Neuronal stem cell (in vitro differentiated cells): ENCODE results near the gene HS3ST4.

Experiments used
- DNase-seq: peaks from one replicate; pipeline ENCODE4 v3.0.0-alpha.2; 2013; ENCODE audit warnings: low spot score
- H2AFZ ChIP-seq: one replicate; pipeline ENCODE4 v1.6.1; 2013; ENCODE audit warnings: mild to moderate bottlenecking, low read length, inconsistent platforms
- H2AK5ac ChIP-seq: 2 replicates; pipeline ENCODE4 v1.6.1; 2013; ENCODE audit warnings: low read depth, mild to moderate bottlenecking, inconsistent platforms, low read length, moderate library complexity, mixed read lengths
- H2BK120ac ChIP-seq: 2 replicates; pipeline ENCODE4 v1.6.1; 2013; ENCODE audit warnings: low read depth, mild to moderate bottlenecking, inconsistent platforms, low read length, moderate library complexity, mixed read lengths
- H2BK12ac ChIP-seq: one replicate; pipeline ENCODE4 v1.6.1; 2013; ENCODE audit warnings: low read length, inconsistent platforms
- H2BK15ac ChIP-seq: 2 replicates; pipeline ENCODE4 v1.6.1; 2013; ENCODE audit warnings: mild to moderate bottlenecking, low read length, inconsistent platforms, mixed read lengths
- H2BK5ac ChIP-seq: one replicate; pipeline ENCODE4 v1.6.1; 2013; ENCODE audit warnings: inconsistent platforms, mild to moderate bottlenecking, low read length, moderate library complexity
- H3K14ac ChIP-seq: one replicate; pipeline ENCODE4 v1.6.1; 2013; ENCODE audit warnings: low read length, inconsistent platforms
- H3K18ac ChIP-seq: 2 replicates; pipeline ENCODE4 v1.6.1; 2013; ENCODE audit warnings: low read length, inconsistent platforms
- H3K23ac ChIP-seq: 2 replicates; pipeline ENCODE4 v1.6.1; 2013; ENCODE audit warnings: low read depth, mild to moderate bottlenecking, mixed read lengths, low read length, inconsistent platforms; ENCODE audit not compliant: poor library complexity
- H3K27ac ChIP-seq: replicated peaks from 3 replicates; pipeline ENCODE4 v1.5.1; 2013; ENCODE audit warnings: low read length, inconsistent platforms
- H3K27me3 ChIP-seq, 3 experiments: 2 replicates each; pipeline ENCODE4 v1.6.1; 2013; ENCODE audit warnings: low read length in 3 of 3, mild to moderate bottlenecking in 2 of 3, inconsistent platforms in 1 of 3, low read depth in 1 of 3, mixed read lengths in 1 of 3, moderate library complexity in 1 of 3; ENCODE audit not compliant: control insufficient read depth in 3 of 3, insufficient read depth in 3 of 3
- H3K36me3 ChIP-seq, 2 donors: replicated peaks in 1 of 2; 2 replicates each; pipeline ENCODE4 v1.6.1; 2013; ENCODE audit warnings: low read length in 2 of 2; ENCODE audit not compliant: control insufficient read depth in 2 of 2, insufficient read depth in 2 of 2
- H3K4ac ChIP-seq: 2 replicates; pipeline ENCODE4 v1.6.1; 2013; ENCODE audit warnings: inconsistent platforms, mild to moderate bottlenecking, low read length, moderate library complexity
- H3K4me1 ChIP-seq, 2 donors: 1 replicate in 1 of 2; 2 replicates in 1 of 2; pipeline ENCODE4 v1.6.1; 2013; ENCODE audit warnings: low read length in 2 of 2, low read depth in 1 of 2; ENCODE audit not compliant: control insufficient read depth in 2 of 2, insufficient read depth in 1 of 2
- H3K4me2 ChIP-seq: one replicate; pipeline ENCODE4 v1.6.1; 2013; ENCODE audit warnings: mild to moderate bottlenecking, low read length, inconsistent platforms; ENCODE audit not compliant: insufficient read depth, poor library complexity, severe bottlenecking
- H3K4me3 ChIP-seq, 2 donors: 2 replicates each; pipeline ENCODE4 v1.5.1; 2013; ENCODE audit warnings: low read length in 2 of 2, mild to moderate bottlenecking in 2 of 2, inconsistent platforms in 1 of 2, moderate library complexity in 1 of 2
- H3K79me1 ChIP-seq: one replicate; pipeline ENCODE4 v1.6.1; 2013; ENCODE audit warnings: low read depth, mild to moderate bottlenecking, inconsistent platforms, low read length, moderate library complexity
- H3K9ac ChIP-seq: one replicate; pipeline ENCODE4 v1.6.1; 2013; ENCODE audit warnings: mild to moderate bottlenecking, low read depth, low read length, inconsistent platforms; ENCODE audit not compliant: poor library complexity
- H3K9me3 ChIP-seq, 2 donors: replicated peaks in 1 of 2; 2 replicates each; pipeline versions ENCODE3 to v1.6.1; 2013; ENCODE audit warnings: low read length in 2 of 2, mild to moderate bottlenecking in 2 of 2, inconsistent platforms in 1 of 2, low read depth in 1 of 2, mixed read lengths in 1 of 2, moderate library complexity in 1 of 2; ENCODE audit not compliant: control insufficient read depth in 2 of 2, insufficient read depth in 1 of 2
- H4K8ac ChIP-seq: one replicate; pipeline ENCODE4 v1.6.1; 2013; ENCODE audit warnings: low read depth, mild to moderate bottlenecking, inconsistent platforms, low read length, moderate library complexity
- H4K91ac ChIP-seq: one replicate; pipeline ENCODE4 v1.6.1; 2013; ENCODE audit warnings: low read length, low read depth, mild to moderate bottlenecking, inconsistent platforms; ENCODE audit not compliant: poor library complexity
- WGBS, 2 donors: extraction: QIAGEN DNeasy Blood & Tissue Kit; methylation state at CpG; one replicate each; pipeline ENCODE4 v1.1.7; 2013; ENCODE audit warnings: missing lambda C conversion rate in 2 of 2, mixed read lengths in 1 of 2; ENCODE audit not compliant: insufficient read length in 2 of 2, insufficient replicate concordance in 1 of 2; ENCODE audit errors: extremely low coverage in 2 of 2; 5-methylcytosine and 5-hydroxymethylcytosine counted together

HS3ST4 gene

DNA sequence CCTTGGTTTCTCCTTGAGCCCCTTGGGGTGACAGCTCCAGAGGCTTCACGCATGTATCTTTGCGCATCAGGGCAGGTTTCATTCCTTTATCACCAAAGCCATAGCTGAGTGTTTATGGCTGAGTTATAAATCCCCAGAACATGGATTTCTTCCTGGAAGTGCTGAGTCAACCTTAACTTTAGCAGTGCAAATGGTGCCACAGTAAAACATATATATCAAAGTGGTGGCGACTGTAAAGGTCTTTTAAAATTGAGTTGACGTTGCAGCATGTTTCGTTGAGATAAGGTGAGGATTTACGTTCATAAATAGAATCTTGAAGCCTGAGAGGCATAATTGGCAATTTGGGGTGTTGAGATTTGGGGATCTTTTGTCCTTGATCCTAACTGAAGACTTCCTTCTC, 214.1 kb downstream of the HS3ST4 start:
- no peaks in the 10 kb centered on the region for H3K79me1 ChIP-seq
- no peaks in the 10 kb centered on the region for H3K36me3 ChIP-seq
- DNase-seq = no peak
- no peak overlapping the region for H2BK120ac ChIP-seq
- H3K27me3 ChIP-seq = no peaks in the 10 kb centered on the region
- H2AFZ ChIP-seq = no peak overlapping the region
- H3K4ac ChIP-seq = no peak overlapping the region
- H3K4me2 ChIP-seq = no peak overlapping the region
- H3K4me1 ChIP-seq = no peaks in the 10 kb centered on the region
- H3K23ac ChIP-seq = no peak overlapping the region
- H3K9me3 ChIP-seq = peaks cover 0 to 3% of the 10 kb centered on the region in 2 donors
- H3K18ac ChIP-seq = no peak overlapping the region
- H2BK5ac ChIP-seq = no peak overlapping the region
- no peak overlapping the region for H3K4me3 ChIP-seq
- H2BK15ac ChIP-seq = no peak overlapping the region
- no peak overlapping the region for H2AK5ac ChIP-seq
- H2BK12ac ChIP-seq = no peak overlapping the region
- WGBS, 2 donors = no CpG with 5 or more reads among the region's 6 CpGs
- H3K27ac ChIP-seq = no peak overlapping the region
- H4K8ac ChIP-seq = no peak overlapping the region
- no peak overlapping the region for H4K91ac ChIP-seq
- H3K9ac ChIP-seq = no peak overlapping the region
- no peak overlapping the region for H3K14ac ChIP-seq

DNA sequence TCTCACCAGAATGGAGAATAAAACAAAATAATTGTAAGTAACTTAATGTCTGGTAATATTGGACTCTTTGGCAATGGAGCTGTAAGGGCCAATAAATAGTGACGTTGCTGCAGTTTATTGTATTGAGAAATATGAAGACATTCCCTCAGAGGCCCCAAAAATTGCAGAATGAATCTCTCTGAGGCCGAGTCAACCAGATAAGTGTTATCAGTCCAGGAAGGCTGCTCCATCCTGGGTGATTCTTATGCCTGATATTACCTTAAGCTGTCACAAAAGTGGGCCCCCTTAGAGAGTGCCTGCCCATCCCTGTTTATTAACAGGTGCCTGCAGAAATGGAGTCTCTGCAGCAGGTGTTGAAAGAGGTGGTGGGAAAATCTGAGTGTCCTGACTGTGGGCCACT, 219.2 kb downstream of the HS3ST4 start:
- Histone ChIP-seq H3K18ac (no peak overlapping the region), H3K27ac (no peak overlapping the region), H2AFZ (no peak overlapping the region), H3K27me3 (no peaks in the 10 kb centered on the region), H3K4me3 (no peak overlapping the region), H3K23ac (no peak overlapping the region), H2BK120ac (no peak overlapping the region), H3K9ac (no peak overlapping the region), H3K4me2 (no peak overlapping the region), H2BK15ac (no peak overlapping the region), H3K9me3 (peaks cover 0 to 4% of the 10 kb centered on the region in 2 donors), H4K91ac (no peak overlapping the region), H3K4ac (no peak overlapping the region), H3K36me3 (no peaks in the 10 kb centered on the region), H4K8ac (no peak overlapping the region), H3K4me1 (peaks cover 0 to 3% of the 10 kb centered on the region in 2 donors), H3K79me1 (no peaks in the 10 kb centered on the region), H2BK12ac (no peak overlapping the region), H3K14ac (no peak overlapping the region), H2AK5ac (no peak overlapping the region), H2BK5ac (no peak overlapping the region)
- WGBS, 2 donors = no CpG with 5 or more reads among the region's 2 CpGs
- DNase-seq = no peak

DNA sequence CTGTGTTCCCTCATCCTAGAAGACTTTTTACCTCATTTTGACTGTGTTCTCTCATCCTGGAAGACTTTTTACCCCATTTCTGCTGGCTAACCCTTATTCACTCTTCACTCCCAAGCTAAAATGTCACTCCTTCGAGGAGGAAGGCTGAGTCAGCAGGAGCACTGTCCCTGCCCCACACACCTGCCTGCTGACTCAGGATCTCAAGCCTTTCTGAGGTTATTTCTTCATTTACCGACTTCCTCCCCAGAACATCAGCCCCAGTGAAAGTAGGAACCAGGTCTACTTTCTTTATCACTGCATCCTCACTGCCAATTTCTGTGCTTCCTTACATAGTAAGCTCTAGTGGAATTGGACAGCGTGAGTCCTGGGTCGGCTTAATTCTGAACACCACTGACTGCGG, 220.6 kb downstream of the HS3ST4 start:
- Histone ChIP-seq H4K8ac (no peak overlapping the region), H3K27ac (no peak overlapping the region), H3K18ac (no peak overlapping the region), H3K79me1 (no peaks in the 10 kb centered on the region), H2AFZ (no peak overlapping the region), H3K27me3 (no peaks in the 10 kb centered on the region), H3K9me3 (peaks cover 0 to 4% of the 10 kb centered on the region in 2 donors), H2AK5ac (no peak overlapping the region), H2BK12ac (no peak overlapping the region), H3K4me2 (no peak overlapping the region), H4K91ac (no peak overlapping the region), H2BK15ac (no peak overlapping the region), H3K14ac (no peak overlapping the region), H3K4ac (no peak overlapping the region), H3K4me1 (peaks cover 0 to 3% of the 10 kb centered on the region in 2 donors), H2BK120ac (no peak overlapping the region), H2BK5ac (no peak overlapping the region), H3K4me3 (no peak overlapping the region), H3K36me3 (no peaks in the 10 kb centered on the region), H3K23ac (no peak overlapping the region), H3K9ac (no peak overlapping the region)
- no peak for DNase-seq
- WGBS, 2 donors = no CpG with 5 or more reads among the region's 5 CpGs

DNA sequence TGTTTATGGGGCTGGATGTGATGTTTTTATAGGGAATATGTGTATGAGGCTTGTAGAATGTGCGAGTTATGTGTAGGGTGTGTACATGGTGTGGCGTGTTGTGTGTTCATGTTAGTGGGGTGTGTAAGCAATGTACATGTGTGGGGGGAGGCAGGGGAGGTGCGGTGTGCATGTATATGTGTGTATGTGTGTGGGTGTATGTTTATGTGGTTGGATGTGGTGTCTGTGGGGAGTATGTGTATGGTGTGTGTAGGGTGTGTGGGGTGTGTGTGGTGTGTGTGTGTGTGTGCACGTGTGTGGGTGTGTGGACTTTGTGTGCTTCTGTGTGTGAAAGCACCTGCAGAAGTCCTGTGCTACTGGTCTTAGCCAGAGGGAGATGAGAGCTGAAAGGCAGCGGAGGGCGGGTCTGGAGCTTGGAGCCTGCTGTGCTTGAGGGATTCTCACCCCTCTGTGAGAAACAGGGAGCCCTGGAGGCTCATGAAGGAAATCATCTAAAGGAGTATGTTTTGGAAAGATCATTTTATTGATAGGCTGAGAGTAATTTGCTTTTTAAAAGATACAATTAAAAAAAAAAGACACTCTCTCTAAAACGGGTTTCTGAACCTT, 222.7 kb downstream of the HS3ST4 start:
- no peak overlapping the region for H4K91ac ChIP-seq
- H3K4ac ChIP-seq = no peak overlapping the region
- peak overlapping the region; percentile 33 for H3K9ac ChIP-seq
- H3K4me1 ChIP-seq = peaks cover 0 to 3% of the 10 kb centered on the region in 2 donors
- no peak overlapping the region for H3K4me2 ChIP-seq
- WGBS, 2 donors = 100% methylated on average over 1 of the region's 7 CpGs; no CpG with 5 or more reads in 1 of the 2 donors
- no peak overlapping the region for H2AK5ac ChIP-seq
- no peak overlapping the region for H2AFZ ChIP-seq
- H4K8ac ChIP-seq = no peak overlapping the region
- no peak for DNase-seq
- no peaks in the 10 kb centered on the region for H3K27me3 ChIP-seq
- no peak overlapping the region for H3K14ac ChIP-seq
- H3K18ac ChIP-seq = peak overlapping the region; percentile 7
- H2BK120ac ChIP-seq = no peak overlapping the region
- H3K23ac ChIP-seq = no peak overlapping the region
- no peaks in the 10 kb centered on the region for H3K79me1 ChIP-seq
- H3K36me3 ChIP-seq = no peaks in the 10 kb centered on the region
- H3K9me3 ChIP-seq = peaks cover 0 to 2% of the 10 kb centered on the region in 2 donors
- H3K4me3 ChIP-seq = peak overlapping the region in 1 of 2 donors; percentile 59
- no peak overlapping the region for H2BK12ac ChIP-seq
- no peak overlapping the region for H3K27ac ChIP-seq
- H2BK5ac ChIP-seq = no peak overlapping the region
- no peak overlapping the region for H2BK15ac ChIP-seq
